Transverse colon (tissue), 4 donors: ENCODE data around the gene ZNF497.

Experiments
- EP300 ChIP-seq: sonication (generic); formaldehyde crosslinking; IDR thresholded peaks from one replicate; pipeline ENCODE4 v1.6.1; 2017; ENCODE audit warnings: antibody characterized with exemption, low read depth
- POLR2A ChIP-seq: fragments of 450-650 bp; IDR thresholded peaks from one replicate; pipeline ENCODE4 v1.6.1; 2016; ENCODE audit warnings: antibody characterized with exemption, mild to moderate bottlenecking, moderate library complexity
- POLR2AphosphoS5 ChIP-seq, 3 donors: sonication (generic); formaldehyde crosslinking; IDR thresholded peaks; one replicate each; pipeline ENCODE4 v1.6.1; 2016; ENCODE audit warnings: antibody characterized with exemption in 3 of 3
- TF ChIP-seq, protein P1 (sequence below), 5 experiments: fragments of 200-600 bp in 3 of 5; fragments of 450-650 bp in 2 of 5; sonication (generic) in 3 of 5; IDR thresholded peaks; 1 replicate in 2 of 5; 2 replicates in 3 of 5; pipeline ENCODE4 v1.5.1; 2016 to 2017; ENCODE audit warnings: antibody characterized with exemption in 5 of 5, inconsistent platforms in 3 of 5, mild to moderate bottlenecking in 2 of 5, moderate library complexity in 1 of 5

DNA sequence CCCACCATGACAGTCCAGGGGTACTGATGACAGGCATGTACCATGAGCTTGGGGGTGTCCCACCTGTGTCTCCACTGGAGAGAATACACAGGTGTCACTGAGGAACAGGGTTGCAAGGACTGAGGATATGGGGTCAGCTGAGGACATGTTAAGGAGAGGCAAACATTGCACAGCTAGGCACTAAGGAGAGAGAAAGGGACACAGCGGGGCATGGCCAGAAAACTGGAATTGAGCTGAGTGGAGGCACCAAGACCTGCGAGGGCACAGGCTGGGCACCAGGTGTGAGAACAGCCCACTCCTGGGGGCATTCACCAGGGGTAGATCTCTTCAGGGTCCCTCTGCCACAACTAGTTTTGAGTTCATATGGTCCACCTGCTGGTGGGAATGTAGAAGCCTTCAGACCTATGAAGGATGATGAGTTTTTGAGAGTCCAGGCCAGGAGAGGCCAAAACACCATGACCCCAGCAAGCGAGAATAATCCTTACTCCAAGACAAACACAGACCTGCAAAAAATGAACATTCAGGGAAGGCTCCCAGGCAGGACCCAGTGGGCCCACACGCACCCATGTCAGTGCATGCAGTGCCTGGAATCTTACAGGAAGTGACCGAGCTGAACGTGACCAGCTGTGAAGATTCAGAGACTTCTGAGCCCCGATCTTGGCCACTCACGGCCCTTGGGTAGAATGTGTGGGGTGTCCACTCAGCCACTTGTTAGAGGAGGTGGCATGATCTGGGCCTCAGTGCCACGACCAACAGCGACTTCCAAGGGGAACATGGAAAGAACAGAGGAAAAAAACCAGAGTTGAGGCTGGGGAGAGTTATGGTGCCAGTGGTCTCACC lies 44.5 kb upstream of the ZNF497 start:
- TF ChIP-seq, protein P1, sequence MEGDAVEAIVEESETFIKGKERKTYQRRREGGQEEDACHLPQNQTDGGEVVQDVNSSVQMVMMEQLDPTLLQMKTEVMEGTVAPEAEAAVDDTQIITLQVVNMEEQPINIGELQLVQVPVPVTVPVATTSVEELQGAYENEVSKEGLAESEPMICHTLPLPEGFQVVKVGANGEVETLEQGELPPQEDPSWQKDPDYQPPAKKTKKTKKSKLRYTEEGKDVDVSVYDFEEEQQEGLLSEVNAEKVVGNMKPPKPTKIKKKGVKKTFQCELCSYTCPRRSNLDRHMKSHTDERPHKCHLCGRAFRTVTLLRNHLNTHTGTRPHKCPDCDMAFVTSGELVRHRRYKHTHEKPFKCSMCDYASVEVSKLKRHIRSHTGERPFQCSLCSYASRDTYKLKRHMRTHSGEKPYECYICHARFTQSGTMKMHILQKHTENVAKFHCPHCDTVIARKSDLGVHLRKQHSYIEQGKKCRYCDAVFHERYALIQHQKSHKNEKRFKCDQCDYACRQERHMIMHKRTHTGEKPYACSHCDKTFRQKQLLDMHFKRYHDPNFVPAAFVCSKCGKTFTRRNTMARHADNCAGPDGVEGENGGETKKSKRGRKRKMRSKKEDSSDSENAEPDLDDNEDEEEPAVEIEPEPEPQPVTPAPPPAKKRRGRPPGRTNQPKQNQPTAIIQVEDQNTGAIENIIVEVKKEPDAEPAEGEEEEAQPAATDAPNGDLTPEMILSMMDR (IDR thresholded peaks at IDR 0.05), result peak in 4 of 5 experiments; percentile 14 to 20 (median 18)
- TF ChIP-seq POLR2A (no peak), EP300 (no peak), POLR2AphosphoS5 (IDR thresholded peaks at IDR 0.05) (no peak)
